ENCODE data around the gene RELN. TPM values are rescaled to one million over a fixed set of nuclear protein-coding genes. Genes with fewer than 3 reads are reported as not detected.

RELN gene
- total RNA-seq, 1 donor from 2014 or later = not detected

DNA sequence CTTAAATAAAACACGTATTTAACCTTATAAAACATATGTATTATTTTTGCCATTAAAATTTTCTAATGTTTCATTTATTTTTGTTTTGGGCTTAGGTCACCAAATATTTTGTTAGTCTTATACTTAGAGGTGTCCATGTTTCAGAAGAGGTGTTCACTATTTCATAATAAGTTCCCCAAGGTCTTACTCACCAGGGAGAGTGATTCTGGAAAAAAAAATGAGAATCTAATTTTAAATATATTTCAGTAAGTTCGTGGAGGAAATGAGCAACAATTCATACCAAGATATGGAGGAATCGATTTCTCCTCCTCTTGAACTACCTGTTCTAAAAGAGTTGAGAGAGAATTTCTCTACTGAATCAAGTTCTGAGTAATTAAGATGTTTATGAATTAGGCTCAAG is 271.9 kb downstream of the RELN start:
- no peaks in the 10 kb centered on the region for H3K9me3 Mint-ChIP-seq (ENCODE audit: low read depth)
- TF ChIP-seq, protein P1, sequence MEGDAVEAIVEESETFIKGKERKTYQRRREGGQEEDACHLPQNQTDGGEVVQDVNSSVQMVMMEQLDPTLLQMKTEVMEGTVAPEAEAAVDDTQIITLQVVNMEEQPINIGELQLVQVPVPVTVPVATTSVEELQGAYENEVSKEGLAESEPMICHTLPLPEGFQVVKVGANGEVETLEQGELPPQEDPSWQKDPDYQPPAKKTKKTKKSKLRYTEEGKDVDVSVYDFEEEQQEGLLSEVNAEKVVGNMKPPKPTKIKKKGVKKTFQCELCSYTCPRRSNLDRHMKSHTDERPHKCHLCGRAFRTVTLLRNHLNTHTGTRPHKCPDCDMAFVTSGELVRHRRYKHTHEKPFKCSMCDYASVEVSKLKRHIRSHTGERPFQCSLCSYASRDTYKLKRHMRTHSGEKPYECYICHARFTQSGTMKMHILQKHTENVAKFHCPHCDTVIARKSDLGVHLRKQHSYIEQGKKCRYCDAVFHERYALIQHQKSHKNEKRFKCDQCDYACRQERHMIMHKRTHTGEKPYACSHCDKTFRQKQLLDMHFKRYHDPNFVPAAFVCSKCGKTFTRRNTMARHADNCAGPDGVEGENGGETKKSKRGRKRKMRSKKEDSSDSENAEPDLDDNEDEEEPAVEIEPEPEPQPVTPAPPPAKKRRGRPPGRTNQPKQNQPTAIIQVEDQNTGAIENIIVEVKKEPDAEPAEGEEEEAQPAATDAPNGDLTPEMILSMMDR (IDR thresholded peaks at IDR 0.05) = no peak

DNA sequence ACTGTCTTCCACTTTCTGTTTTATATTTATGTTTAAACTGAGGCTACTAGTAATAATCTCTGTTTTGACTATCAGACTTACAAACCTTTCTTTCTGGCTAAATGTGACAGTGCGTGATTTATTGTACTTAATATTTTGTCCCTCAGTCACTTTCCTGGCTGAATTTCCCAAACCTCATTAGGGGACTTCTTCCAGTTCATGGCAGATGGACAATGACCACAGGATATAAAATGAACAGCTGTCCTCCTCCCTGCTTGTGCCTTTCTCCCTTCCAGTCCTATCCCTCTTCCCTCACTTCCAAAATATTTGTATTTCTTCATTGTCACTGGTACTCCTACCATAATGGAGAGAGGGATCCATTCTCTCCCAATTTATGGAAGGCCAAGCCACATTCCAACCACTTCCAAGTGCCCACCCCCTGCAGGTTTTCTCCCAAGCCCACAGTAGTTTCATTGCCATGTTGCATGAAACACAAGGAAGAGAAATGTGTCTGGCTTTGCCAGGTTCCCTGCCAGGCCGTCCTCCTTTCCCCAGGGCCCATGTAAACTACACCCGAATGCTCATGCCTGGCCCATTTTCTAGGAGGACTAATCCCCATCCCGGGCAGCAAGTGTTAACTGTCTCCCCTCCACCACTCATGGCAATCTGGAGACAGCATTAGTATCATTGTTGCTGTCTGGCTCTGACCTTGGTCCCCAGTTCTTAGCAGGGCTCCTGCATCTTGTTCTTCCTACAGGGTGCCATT is 273.9 kb downstream of the RELN start:
- H3K27me3 Mint-ChIP-seq (ENCODE audit: low read depth) = no peaks in the 10 kb centered on the region
- H3K27ac Mint-ChIP-seq (ENCODE audit: unreplicated experiment) = no peak overlapping the region
- DNase-seq (ENCODE audit: low spot score) = no peak
- no peak overlapping the region for H3K4me3 Mint-ChIP-seq (ENCODE audit: unreplicated experiment)
- no peaks in the 10 kb centered on the region for H3K36me3 Mint-ChIP-seq (ENCODE audit: low read depth)
- no peaks in the 10 kb centered on the region for H3K4me1 Mint-ChIP-seq (ENCODE audit: low read depth)
- TF ChIP-seq, protein P1 (IDR thresholded peaks at IDR 0.05) = no peak
- H3K9me3 Mint-ChIP-seq (ENCODE audit: low read depth) = no peaks in the 10 kb centered on the region

More for the DNA sequence above, 271.9 kb downstream of the RELN start:
- no peak for DNase-seq (ENCODE audit: low spot score)
- H3K36me3 Mint-ChIP-seq (ENCODE audit: low read depth) = no peaks in the 10 kb centered on the region
- H3K4me1 Mint-ChIP-seq (ENCODE audit: low read depth) = no peaks in the 10 kb centered on the region
- no peak overlapping the region for H3K4me3 Mint-ChIP-seq (ENCODE audit: unreplicated experiment)
- H3K27ac Mint-ChIP-seq (ENCODE audit: unreplicated experiment) = no peak overlapping the region
- H3K27me3 Mint-ChIP-seq (ENCODE audit: low read depth) = no peaks in the 10 kb centered on the region

GRCh38 chr7:103714376-103714927 is 275.0 kb downstream of the RELN start:
- H3K36me3 Mint-ChIP-seq (ENCODE audit: low read depth) = no peaks in the 10 kb centered on the region
- no peak overlapping the region for H3K4me3 Mint-ChIP-seq (ENCODE audit: unreplicated experiment)
- H3K27ac Mint-ChIP-seq (ENCODE audit: unreplicated experiment) = no peak overlapping the region
- no peaks in the 10 kb centered on the region for H3K4me1 Mint-ChIP-seq (ENCODE audit: low read depth)
- no peaks in the 10 kb centered on the region for H3K27me3 Mint-ChIP-seq (ENCODE audit: low read depth)
- no peaks in the 10 kb centered on the region for H3K9me3 Mint-ChIP-seq (ENCODE audit: low read depth)
- DNase-seq (ENCODE audit: low spot score) = no peak
- TF ChIP-seq, protein P1 (IDR thresholded peaks at IDR 0.05) = no peak

DNA sequence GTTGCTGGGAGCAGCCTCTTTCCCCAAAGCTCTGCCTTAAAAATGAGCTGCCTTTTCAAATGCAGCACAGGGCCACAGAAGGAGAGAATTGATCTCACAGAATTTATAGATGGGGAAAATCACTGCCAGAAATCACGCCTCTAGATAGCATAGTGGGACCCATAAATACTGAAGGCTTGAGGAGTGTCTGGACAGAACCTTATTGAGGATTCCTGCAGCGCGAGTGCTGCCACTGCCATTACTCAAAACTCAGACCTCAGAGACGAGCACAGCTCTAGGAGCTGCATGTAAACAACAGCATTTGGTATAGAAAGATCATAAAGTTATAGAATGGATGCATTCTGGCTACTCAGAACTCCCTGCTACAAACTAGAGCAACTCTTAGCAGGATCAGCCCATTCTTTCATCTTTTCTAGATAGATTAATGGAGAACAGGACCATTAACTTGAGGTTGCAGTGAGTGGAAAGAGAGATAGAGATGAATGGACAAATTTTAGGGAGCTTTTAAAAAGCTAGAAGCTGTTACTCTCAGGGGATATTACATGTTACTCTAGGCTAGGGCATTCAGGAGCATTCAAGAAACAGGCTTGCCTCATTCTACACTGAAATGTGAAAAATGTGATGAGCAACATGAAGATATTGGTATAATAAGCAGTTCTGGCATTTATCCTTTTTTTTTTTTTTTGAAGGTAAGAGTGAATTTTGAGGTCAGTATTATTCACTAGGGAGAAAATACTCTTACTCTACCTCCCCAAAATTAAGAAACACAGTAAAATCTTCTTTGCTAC is 276.3 kb downstream of the RELN start:
- no peak for DNase-seq (ENCODE audit: low spot score)
- no peak overlapping the region for H3K27ac Mint-ChIP-seq (ENCODE audit: unreplicated experiment)
- H3K36me3 Mint-ChIP-seq (ENCODE audit: low read depth) = no peaks in the 10 kb centered on the region
- H3K27me3 Mint-ChIP-seq (ENCODE audit: low read depth) = no peaks in the 10 kb centered on the region
- TF ChIP-seq, protein P1 (IDR thresholded peaks at IDR 0.05) = no peak
- H3K9me3 Mint-ChIP-seq (ENCODE audit: low read depth) = no peaks in the 10 kb centered on the region
- H3K4me3 Mint-ChIP-seq (ENCODE audit: unreplicated experiment) = no peak overlapping the region
- H3K4me1 Mint-ChIP-seq (ENCODE audit: low read depth) = no peaks in the 10 kb centered on the region

GRCh38 chr7:103711413-103711812 is 278.0 kb downstream of the RELN start:
- Mint-ChIP-seq H3K36me3 (ENCODE audit: low read depth) (no peaks in the 10 kb centered on the region), H3K4me1 (ENCODE audit: low read depth) (no peaks in the 10 kb centered on the region), H3K27ac (ENCODE audit: unreplicated experiment) (no peak overlapping the region), H3K9me3 (ENCODE audit: low read depth) (no peaks in the 10 kb centered on the region), H3K4me3 (ENCODE audit: unreplicated experiment) (no peak overlapping the region), H3K27me3 (ENCODE audit: low read depth) (no peaks in the 10 kb centered on the region)
- no peak for DNase-seq (ENCODE audit: low spot score)
- TF ChIP-seq, protein P1 (IDR thresholded peaks at IDR 0.05) = no peak

Measured in chondrocyte (in vitro differentiated cells).